HG02840 (cell line): ENCODE measurements around the gene SPOUT1.
"Not testable (repeated sequence)": the region's sequence is repeated elsewhere in the genome, so short reads cannot be mapped to it uniquely, and the experiment has no call there.

Experiments used
- ATAC-seq: cut with Tn5 transposase; IDR thresholded peaks from one replicate; pipeline ENCODE4 v1.9.1; 2021; ENCODE audit warnings: mild to moderate bottlenecking, moderate library complexity, moderate number of reproducible peaks; ENCODE audit not compliant: unreplicated experiment, low FRiP score

SPOUT1 gene

DNA sequence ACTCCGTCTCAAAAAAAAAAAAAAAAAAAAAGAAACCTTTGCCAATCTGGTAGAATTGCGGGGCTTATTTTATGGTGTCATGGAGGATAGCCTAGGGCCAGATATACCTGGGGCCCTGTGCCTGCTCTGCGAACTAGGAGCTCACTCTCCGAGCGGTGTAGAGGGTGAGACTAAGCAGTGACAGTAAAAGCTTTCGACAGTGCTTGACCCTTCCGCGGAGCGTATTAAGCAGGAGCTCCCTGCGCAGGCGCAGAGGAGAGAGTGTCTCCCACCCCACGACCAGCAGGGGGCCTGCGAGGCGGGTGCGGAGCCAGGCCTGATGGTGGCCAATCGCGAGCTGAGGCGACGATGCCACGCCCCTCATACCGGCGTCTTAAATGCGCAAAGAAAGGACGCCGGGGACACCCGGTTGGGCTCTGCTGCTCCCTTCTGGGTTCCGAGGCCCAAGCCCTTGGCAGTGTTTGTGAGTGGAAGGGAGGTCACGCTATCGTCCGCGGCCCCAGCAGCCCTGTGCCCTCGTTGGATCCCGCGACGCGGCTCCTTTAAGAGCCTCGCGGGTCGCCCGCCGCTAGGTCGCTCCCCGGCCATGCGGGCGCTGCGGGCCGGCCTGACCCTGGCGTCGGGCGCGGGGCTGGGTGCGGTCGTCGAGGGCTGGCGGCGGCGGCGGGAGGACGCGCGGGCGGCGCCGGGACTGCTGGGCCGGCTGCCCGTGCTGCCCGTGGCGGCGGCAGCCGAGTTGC lies 11.3 kb downstream of the SPOUT1 start, which contains the start of gene ENDOG:
ENDOG (plus strand) TSS at position 402 of the 740 bp plus-strand sequence; CDS start at position 587, 185 bp downstream.
- peak; percentile 79 for ATAC-seq

GRCh38 chr9:128810873-128811272 lies 18.7 kb downstream of the SPOUT1 start:
- no peak for ATAC-seq

DNA sequence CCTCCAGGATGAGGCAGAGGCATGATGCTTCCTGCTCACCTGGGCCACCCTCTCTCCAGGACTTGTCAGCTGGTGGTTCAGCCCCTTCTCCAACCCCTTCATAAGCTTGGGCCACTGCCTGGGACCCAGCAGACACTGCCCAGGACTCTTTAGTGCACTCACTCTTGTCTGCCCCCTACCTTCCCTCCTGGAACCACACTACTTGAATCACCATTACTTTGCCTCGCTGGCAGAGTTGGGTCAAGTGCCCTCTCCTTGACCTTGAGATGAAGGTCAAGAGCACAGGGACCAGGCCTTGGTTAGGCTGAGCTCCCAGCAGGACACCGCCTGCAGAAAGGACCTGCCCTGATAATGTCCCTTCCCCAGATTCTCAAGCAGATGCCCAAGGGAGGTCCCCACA lies 19.8 kb downstream of the SPOUT1 start:
- ATAC-seq: no peak

- no peak for ATAC-seq
These were observed 20.5 kb downstream of the SPOUT1 start for GRCh38 chr9:128809036-128809599.

DNA sequence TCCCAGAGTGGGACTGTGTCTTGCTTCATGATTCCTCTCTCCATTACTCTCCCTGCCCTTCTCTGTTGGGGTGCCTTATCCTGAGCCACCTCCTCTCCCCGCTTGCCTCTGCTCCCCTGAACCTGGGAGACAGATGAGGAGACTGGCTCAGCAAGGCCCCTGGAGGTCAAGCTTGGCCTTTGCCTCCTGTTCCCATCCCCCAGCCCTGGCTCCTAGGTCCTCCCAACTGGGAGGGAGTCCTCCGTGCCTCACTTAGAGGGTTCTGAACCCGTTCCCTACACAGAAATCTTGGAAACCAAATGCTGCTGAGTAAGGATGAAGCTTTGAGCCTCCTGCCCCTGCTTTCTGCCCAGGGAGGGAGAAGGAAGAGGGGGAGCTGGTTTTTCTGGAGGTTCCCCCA lies 21.1 kb downstream of the SPOUT1 start:
- ATAC-seq: no peak

DNA sequence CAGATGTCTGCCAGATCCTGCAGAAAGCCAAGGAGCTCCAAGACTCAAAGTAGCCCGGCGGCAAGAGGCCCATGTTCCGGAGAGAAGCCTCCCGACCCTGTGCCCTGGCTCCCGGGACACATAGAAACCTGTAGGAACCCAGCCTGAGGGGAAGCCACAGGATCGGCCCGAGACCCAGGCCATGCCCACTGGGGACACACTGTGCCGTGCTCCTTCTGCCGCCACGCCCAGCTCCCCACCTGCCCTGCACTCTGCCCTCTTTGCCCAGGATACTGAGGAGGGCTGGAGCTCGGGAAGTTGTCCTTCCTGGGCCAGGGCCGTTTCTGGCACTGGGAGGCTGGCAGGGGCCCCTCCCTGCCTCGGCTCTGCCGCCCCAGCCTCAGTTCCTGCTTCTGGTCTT lies 21.8 kb downstream of the SPOUT1 start:
- no peak for ATAC-seq

DNA sequence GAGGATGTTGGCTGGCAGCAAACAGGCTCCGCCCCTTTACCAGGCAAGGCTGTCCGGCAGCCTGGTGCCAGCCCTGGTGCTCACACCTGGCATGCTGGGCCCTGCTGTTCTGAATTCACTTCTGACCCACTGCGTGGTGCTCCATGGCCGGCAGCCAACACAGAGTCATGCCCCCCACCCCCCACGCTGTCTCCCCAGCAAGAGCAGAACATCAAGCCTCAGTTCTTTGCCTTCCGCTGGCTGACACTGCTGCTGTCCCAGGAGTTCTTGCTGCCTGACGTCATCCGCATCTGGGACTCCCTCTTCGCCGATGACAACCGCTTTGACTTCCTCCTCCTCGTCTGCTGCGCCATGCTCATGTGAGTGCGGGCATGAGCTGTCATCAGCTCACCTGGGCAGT lies 23.9 kb downstream of the SPOUT1 start:
- no peak for ATAC-seq

GRCh38 chr9:128802482-128802881 lies 27.1 kb downstream of the SPOUT1 start:
- ATAC-seq: no peak

DNA sequence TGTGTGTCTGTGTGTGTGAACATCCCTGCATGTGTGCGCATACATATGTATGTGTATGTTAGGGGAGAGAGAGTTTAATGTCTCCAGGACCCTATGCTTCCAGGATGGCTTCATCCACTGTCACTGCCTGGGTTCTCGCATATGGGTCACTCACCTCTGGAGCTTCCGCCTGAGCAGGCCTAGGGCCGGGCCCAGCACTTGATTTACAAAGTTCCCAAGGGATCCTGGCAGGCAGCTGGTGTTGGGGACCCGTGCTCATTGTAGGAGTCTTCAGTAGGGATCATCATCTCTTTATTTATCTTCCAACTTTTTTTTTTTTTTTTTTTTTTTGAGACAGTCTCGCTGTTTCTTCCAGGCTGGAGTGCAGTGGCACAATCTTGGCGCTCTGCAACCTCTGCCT lies 29.5 kb downstream of the SPOUT1 start:
- ATAC-seq: no peak

DNA sequence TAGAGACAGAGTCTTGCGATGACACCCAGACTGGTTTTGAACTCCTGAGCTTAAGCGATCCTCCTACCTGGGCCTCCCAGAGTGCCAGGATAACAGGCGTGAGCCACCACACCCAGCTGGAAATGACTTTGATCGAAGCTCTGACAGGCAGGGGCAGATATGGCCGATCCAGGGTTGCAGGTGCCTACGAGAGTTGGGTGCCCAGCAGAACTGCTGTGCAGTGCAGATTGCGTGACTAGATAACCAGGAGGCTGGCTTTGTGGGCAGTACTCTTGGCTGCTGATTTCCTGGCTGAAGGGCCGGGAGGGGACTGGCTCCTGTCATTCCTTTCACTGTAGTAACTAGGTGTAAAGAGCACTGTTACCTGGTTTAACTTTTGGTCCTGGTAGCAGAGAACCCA lies 30.7 kb downstream of the SPOUT1 start:
- ATAC-seq: no peak

- ATAC-seq: not testable (repeated sequence)
These were observed 34.6 kb downstream of the SPOUT1 start for GRCh38 chr9:128794961-128795360.

DNA sequence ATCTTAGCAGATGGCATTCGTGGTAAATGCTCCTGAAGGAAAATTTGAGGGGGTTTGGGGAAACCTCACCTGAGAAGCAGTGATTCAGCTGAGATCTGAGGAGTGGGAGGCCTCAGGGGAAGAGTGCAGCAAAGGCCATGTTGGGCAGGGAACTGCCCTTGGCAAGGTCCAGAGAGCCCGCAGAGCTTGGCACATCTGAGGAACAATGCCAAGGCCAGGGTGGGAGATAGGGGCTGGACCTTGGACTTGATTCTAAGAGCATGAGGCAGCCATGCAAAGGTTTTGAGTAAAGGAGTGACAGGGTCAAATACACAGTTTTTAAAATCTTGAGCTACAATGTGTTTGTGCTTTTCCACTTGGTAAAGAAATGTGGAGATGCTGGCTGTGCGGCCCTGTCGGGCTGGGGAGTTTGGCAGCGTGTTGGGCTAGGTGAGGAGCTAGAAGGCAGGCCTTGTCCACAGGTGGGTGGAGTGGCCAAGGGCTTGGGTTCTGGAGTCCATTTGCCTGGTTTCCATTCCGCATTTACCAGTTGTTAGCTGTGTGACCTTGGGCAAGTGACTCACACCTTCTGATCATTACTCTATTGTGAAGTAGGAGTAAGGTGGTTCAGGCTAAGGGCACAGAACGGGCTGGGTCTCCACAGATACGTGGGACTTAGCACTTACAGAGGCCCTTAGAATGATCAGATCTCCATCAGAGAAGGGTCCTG lies 36.5 kb downstream of the SPOUT1 start:
- no peak for ATAC-seq

DNA sequence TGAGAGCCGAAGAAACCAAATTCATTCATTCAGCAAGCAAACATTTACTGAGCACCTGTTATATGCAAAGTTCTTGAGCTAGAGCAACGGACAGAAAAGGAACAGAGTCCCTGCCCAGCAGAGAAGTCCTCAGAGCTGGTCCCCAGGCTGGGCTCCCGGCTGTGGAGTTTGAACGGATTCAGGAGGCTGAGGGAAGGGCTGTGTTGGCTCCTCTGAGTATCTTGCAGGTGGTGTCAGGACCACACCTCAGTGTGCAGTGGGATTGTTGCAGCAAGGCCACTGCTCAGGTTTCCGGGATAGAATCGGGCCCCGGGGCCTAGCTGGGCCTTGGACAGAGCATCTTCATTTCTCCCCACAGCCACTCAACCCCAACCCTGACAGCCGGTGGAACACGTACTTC lies 37.5 kb downstream of the SPOUT1 start:
- no peak for ATAC-seq

DNA sequence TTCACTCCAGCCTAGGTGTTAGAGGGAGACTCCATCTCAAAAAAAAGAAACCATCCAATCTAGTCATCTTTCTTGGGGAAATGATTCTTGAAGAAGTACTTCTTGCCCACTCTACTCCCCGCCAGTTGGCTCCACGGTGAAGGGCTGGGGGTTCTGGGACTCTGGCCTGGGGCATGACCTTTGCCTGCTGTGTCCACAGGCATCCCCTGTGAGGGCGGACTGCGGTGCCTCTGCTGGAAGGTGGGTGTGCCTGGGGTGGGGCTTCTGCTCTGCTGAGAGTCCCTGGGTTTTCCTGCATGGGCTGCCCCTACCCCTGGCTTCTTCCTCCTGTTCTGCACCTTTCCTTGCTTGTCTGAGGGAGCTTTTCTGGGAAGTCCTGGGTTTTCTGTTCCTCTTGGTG lies 39.1 kb downstream of the SPOUT1 start:
- ATAC-seq: no peak

DNA sequence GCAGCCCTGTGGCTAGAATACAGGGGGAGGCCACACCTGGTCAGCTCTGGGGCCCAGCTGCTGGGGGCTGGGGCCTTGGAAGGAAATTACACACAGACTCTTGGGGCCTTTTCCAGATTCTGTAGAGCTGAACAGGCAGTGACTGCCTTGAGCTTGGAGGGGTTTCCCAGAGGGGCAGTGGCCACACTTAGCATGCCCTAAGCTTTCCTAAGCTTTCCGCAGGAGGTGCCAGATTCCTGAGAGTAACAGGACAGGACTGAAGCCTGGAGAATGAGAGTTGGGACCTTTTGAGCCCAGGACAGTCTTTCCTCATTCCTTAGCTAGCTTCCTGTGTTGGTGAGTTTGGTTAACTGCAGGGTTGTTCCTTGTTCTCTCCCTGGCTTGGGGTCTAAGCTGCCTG lies 41.1 kb downstream of the SPOUT1 start:
- no peak for ATAC-seq

DNA sequence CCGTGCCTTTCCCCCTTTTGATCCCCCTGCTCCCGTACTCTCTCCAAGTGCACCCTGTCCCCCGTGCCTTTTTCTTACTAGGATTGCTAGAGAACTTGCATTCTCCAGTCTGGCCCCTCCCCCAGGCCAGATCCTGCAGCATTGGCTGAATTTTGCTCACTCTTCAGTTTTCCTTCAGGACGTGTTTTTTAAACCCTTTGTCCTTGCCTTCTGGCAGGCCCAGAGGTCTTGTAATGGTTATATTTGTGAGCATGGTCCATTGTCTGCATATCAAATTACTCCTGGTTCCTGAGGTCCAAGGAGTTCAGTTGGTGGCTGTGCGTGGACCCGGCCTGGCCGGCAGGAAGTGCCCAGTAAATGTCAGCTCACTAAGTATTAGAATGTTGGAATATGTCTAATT lies 41.9 kb downstream of the SPOUT1 start:
- ATAC-seq: no peak

DNA sequence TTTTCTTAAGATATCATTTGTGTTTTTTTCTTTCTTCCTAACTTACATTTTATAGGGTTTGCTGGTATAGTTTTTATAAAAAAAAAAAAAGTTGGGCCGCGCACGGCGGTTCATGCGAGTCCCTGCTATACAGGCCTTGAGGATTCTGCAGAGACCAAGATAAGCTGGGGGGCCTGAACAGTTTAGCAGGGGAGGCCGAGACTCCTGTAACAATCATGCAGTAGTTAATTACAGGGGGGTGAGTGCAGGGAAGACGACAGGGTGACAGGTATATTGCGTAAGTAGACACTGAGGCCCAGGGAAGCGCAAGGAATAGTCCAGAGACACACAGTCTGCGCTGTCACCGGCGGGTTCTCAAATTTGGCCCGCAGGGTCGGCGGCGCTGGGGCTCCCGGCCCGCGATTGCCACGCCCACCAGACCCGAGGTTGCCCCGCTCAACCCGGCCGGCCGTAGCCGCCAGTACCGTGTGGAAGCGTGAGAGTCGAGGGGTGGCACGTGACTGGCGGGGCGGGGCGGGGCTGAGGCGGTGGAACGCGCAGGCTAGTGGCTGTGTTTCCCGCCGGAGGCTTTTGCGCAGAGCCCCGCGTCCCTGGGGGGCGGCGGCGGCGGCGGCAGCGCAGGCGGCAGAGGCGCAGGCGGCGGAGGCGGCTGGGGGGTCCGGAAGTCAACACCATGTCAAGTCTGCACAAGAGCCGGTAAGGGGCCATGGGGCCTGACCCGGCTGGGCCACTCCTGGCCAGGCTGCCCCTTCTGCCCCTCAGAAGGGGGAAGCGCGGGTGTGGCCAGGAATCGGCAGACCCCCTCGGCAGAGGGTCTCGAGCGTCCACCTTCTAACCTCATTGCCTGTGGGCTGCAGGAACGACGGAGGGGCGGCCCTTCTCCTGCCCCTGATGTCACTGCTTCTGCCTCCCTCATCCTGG lies 42.7 kb downstream of the SPOUT1 start, which contains the start of gene TBC1D13:
TBC1D13 (plus strand) TSS at position 573 of the 921 bp plus-strand sequence; CDS start at position 674, 101 bp downstream.
- ATAC-seq: peak; percentile 85

DNA sequence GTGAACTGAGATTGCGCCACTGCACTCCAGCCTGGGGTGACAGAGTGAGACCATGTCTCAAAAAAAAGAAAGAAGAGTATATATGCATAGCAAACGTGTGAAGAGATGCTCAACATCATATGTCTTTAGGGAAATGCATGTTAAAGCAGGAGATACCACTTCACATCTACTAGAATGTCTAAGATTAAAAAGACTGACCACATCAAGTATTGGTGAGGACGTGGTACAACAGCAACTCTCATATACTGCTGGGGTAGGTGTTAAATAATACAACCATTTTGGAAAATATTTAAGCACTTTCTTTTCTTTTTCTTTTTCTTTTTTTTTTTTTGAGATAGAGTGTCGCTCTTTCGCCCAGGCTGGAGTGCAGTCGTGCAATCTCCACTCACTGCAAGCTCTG lies 44.2 kb downstream of the SPOUT1 start:
- ATAC-seq: no peak

DNA sequence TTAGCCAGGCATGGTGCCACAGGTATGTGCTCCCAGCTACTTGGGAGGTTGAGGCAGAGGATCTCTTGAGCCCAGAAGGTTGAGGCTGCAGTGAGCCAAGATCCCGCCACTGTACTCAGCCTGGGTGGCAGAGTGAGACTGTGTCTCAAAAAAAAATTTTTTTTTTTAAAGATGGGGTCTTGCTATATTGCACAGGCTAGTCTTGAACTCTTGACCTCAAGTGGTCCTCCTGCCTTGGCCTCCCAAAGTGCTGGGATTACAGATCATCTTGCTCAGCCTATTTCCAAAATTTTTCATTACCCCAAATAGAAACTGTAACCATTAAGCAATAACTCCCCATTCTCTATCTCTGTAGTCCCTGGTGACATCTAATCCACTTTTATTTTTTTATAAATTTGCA lies 46.9 kb downstream of the SPOUT1 start:
- ATAC-seq: no peak
